Liver (tissue), 9 donors: ENCODE results near the gene CRAMP1. TPM values are rescaled to one million over a fixed set of nuclear protein-coding genes. Genes with fewer than 3 reads are reported as not detected.

Source experiments
- DNase-seq: peaks from one replicate; pipeline ENCODE4 v3.0.0-alpha.2; 2017; ENCODE audit warnings: low spot score
- H3K27ac ChIP-seq, 2 donors: one replicate each; pipeline ENCODE4 v1.7.0; 2013; ENCODE audit warnings: inconsistent platforms in 2 of 2, low read length in 2 of 2, control low read depth in 1 of 2, low read depth in 1 of 2, mild to moderate bottlenecking in 1 of 2
- H3K27me3 ChIP-seq, 4 donors: one replicate each; pipeline versions ENCODE4 v1.6.1 to v1.7.0; 2013; ENCODE audit warnings: low read length in 3 of 4, inconsistent platforms in 1 of 4, mild to moderate bottlenecking in 1 of 4, moderate library complexity in 1 of 4; ENCODE audit not compliant: control insufficient read depth in 4 of 4, insufficient read depth in 4 of 4
- H3K36me3 ChIP-seq, 4 donors: one replicate each; pipeline versions ENCODE4 v1.6.1 to v1.7.0; 2013; ENCODE audit warnings: low read length in 3 of 4, mild to moderate bottlenecking in 3 of 4, low read depth in 1 of 4, moderate library complexity in 1 of 4; ENCODE audit not compliant: control insufficient read depth in 4 of 4, insufficient read depth in 3 of 4
- H3K4me1 ChIP-seq, 4 donors: one replicate each; pipeline versions ENCODE4 v1.6.1 to v1.7.0; 2013; ENCODE audit warnings: low read length in 3 of 4, mild to moderate bottlenecking in 3 of 4, moderate library complexity in 1 of 4; ENCODE audit not compliant: control insufficient read depth in 4 of 4, insufficient read depth in 4 of 4
- H3K4me3 ChIP-seq, 3 donors: one replicate each; pipeline versions ENCODE4 v1.6.1 to v1.7.0; 2013; ENCODE audit warnings: low read length in 3 of 3, control low read depth in 1 of 3, low read depth in 1 of 3, mild to moderate bottlenecking in 1 of 3
- H3K9ac ChIP-seq, 2 donors: one replicate each; pipeline ENCODE4 v1.7.0; 2013; ENCODE audit warnings: low read length in 2 of 2, mild to moderate bottlenecking in 2 of 2, moderate library complexity in 2 of 2, control low read depth in 1 of 2, low read depth in 1 of 2
- H3K9me3 ChIP-seq, 4 donors: one replicate each; pipeline versions ENCODE4 v1.6.1 to v1.7.0; 2013; ENCODE audit warnings: low read length in 3 of 4; ENCODE audit not compliant: control insufficient read depth in 4 of 4
- EGR1 ChIP-seq, 2 donors: IDR thresholded peaks; 2 replicates each; pipeline ENCODE4 v1.6.1; 2016 to 2018; ENCODE audit warnings: antibody characterized with exemption in 2 of 2, low read depth in 2 of 2
- GABPA ChIP-seq, 2 donors: IDR thresholded peaks in 1 of 2; conservative IDR thresholded peaks in 1 of 2; 2 replicates each; pipeline ENCODE4 v1.6.1; 2016; ENCODE audit warnings: antibody characterized with exemption in 2 of 2, mild to moderate bottlenecking in 1 of 2, moderate library complexity in 1 of 2
- HNF4A ChIP-seq, 2 donors: conservative IDR thresholded peaks; 2 replicates each; pipeline ENCODE4 v1.6.1; 2016; ENCODE audit warnings: antibody characterized with exemption in 2 of 2, mild to moderate bottlenecking in 2 of 2
- HNF4G ChIP-seq: IDR thresholded peaks from 2 replicates; pipeline ENCODE4 v1.6.1; 2016; ENCODE audit warnings: antibody characterized with exemption
- JUND ChIP-seq, 2 donors: IDR thresholded peaks; 2 replicates each; pipeline ENCODE4 v1.6.1; 2016; ENCODE audit warnings: antibody characterized with exemption in 2 of 2
- NR2F2 ChIP-seq: IDR thresholded peaks from 2 replicates; pipeline ENCODE4 v1.6.1; 2016; ENCODE audit warnings: antibody characterized with exemption
- RAD21 ChIP-seq, 2 donors: IDR thresholded peaks; 2 replicates each; pipeline ENCODE4 v1.6.1; 2016; ENCODE audit warnings: antibody characterized with exemption in 2 of 2, mild to moderate bottlenecking in 2 of 2
- SP1 ChIP-seq: IDR thresholded peaks from 2 replicates; pipeline ENCODE4 v1.6.1; 2018; ENCODE audit warnings: antibody characterized with exemption, mild to moderate bottlenecking
- TAF1 ChIP-seq: conservative IDR thresholded peaks from 2 replicates; pipeline ENCODE4 v1.6.1; 2016; ENCODE audit warnings: antibody characterized with exemption, mild to moderate bottlenecking
- WGBS: extraction: QIAGEN DNeasy Blood & Tissue Kit; methylation state at CpG from one replicate; pipeline ENCODE4 v1.1.7; 2013; 5-methylcytosine and 5-hydroxymethylcytosine counted together
- polyA plus RNA-seq, 2 donors: library from polyadenylated mRNA; stranded (reverse) in 1 of 2; unstranded in 1 of 2; fragments of 200-250 nt in 1 of 2; fragments of >200 nt in 1 of 2; fragmentation: Nextera tagmentation in 1 of 2; extraction: Ambion mirVana in 1 of 2; gene quantifications; one replicate each; pipeline versions ENCODE4 v1.2.1 to v1.2.3, GENCODE V29; 2013 to 2015
- total RNA-seq, 2 donors: library from RNA; depleted of rRNA; stranded (reverse); fragments of >200 nt; gene quantifications; one replicate each; pipeline ENCODE4 v1.2.3, GENCODE V29; 2014
- TF ChIP-seq, protein P1 (sequence below): IDR thresholded peaks from 2 replicates; pipeline ENCODE4 v1.6.1; 2016; ENCODE audit warnings: antibody characterized with exemption
- TF ChIP-seq, protein P2 (sequence below): fragments of 150-350 bp; IDR thresholded peaks from 2 replicates; pipeline ENCODE4 v1.5.1; 2017; ENCODE audit warnings: improper control_type of control experiment, low read depth, low read length; ENCODE audit not compliant: missing input control
- donor health status: healthy.
- donor health status: healthy.
- donor health status: healthy.
- donor health status: healthy.
- donor health status: healthy.

The CRAMP1 gene
- total and polyA plus RNA-seq, 4 donors = 1.1 to 6.4 (median 4.2) TPM

DNA sequence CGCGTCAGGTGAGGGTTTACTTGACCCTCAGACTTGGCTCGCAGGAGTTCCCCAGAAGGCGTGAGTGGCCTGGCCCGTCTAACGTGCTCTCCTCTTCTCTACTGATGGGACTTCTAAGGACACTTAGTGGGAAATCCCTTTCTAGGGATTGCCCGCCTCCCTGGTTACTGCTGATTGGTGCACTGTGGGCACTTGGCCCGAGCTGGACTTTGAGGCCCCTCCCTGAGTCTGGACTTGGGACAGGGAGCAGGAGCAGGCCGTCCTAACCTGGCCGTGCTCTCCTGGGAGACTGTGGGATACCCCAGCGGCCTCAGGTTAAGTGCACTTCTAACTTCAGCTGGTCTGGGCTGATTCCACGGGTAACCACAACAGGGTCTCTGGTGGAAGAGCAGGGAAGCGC lies 15.0 kb upstream of the CRAMP1 start:
- H3K27me3 ChIP-seq = no peaks in the 10 kb centered on the region
- H3K9me3 ChIP-seq = no peaks in the 10 kb centered on the region
- 89% methylated on average over 13 of the region's 13 CpGs for WGBS

DNA sequence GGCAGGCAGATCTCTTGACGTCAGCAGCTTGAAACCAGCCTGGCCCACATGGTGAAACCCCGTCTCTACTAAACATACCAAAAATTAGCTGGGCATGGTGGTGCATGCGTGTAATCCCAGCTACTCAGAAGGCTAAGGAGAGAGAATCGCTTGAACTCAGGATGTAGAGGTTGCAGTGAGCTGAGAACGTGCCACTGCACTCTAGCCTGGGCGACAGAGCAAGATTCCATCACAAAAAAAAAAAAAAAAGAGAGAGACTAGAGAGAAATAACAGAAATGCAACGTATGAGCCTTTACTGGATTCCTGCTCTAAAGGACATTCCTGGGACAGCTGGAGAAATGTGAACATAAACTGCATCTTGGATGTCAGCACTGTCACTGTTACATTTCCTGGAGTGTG lies 11.1 kb upstream of the CRAMP1 start:
- H3K4me1 ChIP-seq = no peaks in the 10 kb centered on the region
- no peak overlapping the region for H3K27ac ChIP-seq
- no peak for DNase-seq
- H3K9me3 ChIP-seq = no peaks in the 10 kb centered on the region
- no peak overlapping the region for H3K9ac ChIP-seq
- H3K4me3 ChIP-seq = no peak overlapping the region
- peaks cover 0 to 9% (median 0%) of the 10 kb centered on the region in 4 donors for H3K36me3 ChIP-seq
- WGBS = 95% methylated on average over 7 of the region's 7 CpGs
- no peak for TF ChIP-seq EGR1 (IDR thresholded peaks at IDR 0.05; ENCODE audit: low read depth in 2 of 2)
- TF ChIP-seq, protein P1, sequence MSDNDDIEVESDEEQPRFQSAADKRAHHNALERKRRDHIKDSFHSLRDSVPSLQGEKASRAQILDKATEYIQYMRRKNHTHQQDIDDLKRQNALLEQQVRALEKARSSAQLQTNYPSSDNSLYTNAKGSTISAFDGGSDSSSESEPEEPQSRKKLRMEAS = no peak
- TF ChIP-seq, protein P2, sequence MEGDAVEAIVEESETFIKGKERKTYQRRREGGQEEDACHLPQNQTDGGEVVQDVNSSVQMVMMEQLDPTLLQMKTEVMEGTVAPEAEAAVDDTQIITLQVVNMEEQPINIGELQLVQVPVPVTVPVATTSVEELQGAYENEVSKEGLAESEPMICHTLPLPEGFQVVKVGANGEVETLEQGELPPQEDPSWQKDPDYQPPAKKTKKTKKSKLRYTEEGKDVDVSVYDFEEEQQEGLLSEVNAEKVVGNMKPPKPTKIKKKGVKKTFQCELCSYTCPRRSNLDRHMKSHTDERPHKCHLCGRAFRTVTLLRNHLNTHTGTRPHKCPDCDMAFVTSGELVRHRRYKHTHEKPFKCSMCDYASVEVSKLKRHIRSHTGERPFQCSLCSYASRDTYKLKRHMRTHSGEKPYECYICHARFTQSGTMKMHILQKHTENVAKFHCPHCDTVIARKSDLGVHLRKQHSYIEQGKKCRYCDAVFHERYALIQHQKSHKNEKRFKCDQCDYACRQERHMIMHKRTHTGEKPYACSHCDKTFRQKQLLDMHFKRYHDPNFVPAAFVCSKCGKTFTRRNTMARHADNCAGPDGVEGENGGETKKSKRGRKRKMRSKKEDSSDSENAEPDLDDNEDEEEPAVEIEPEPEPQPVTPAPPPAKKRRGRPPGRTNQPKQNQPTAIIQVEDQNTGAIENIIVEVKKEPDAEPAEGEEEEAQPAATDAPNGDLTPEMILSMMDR = no peak
- TF ChIP-seq HNF4G = no peak
- no peaks in the 10 kb centered on the region for H3K27me3 ChIP-seq

More for the DNA sequence above, 15.0 kb upstream of the CRAMP1 start:
- DNase-seq = no peak
- Histone ChIP-seq H3K9ac (no peak overlapping the region), H3K4me3 (no peak overlapping the region), H3K27ac (no peak overlapping the region), H3K4me1 (no peaks in the 10 kb centered on the region), H3K36me3 (peaks cover 0 to 8% (median 0%) of the 10 kb centered on the region in 4 donors)
- TF ChIP-seq EGR1 (IDR thresholded peaks at IDR 0.05; ENCODE audit: low read depth in 2 of 2) = no peak
- TF ChIP-seq HNF4A (conservative IDR thresholded peaks at IDR 0.05) = no peak
- no peak for TF ChIP-seq RAD21 (IDR thresholded peaks at IDR 0.05)

DNA sequence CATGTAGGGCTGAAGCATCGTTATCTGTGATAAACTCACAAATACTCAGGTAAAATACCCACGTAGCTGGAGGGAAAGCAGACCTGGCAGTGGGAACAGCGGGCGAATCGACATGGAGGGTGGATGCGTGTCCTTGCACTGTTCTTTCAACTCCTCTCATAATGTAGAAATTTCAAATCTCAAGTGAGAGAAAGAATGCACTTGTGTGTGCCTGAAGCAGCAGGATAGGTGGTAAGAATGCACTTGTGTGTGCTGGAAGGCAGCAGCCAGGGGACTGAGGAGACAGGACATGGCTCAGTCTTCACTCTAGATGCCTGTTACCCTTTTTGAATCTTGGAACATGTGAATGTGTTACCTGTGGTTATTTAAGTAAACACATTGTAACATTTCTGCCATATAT lies 10.7 kb upstream of the CRAMP1 start:
- no peak for DNase-seq
- no peak overlapping the region for H3K27ac ChIP-seq
- H3K4me1 ChIP-seq = no peaks in the 10 kb centered on the region
- 98% methylated on average over 6 of the region's 6 CpGs for WGBS
- no peaks in the 10 kb centered on the region for H3K27me3 ChIP-seq
- no peak overlapping the region for H3K4me3 ChIP-seq
- TF ChIP-seq GABPA (IDR thresholded peaks at IDR 0.05 in 1 of 2, conservative IDR thresholded peaks at IDR 0.05 in 1 of 2) (no peak), EGR1 (IDR thresholded peaks at IDR 0.05; ENCODE audit: low read depth in 2 of 2) (no peak), NR2F2 (no peak), SP1 (no peak), JUND (IDR thresholded peaks at IDR 0.05) (no peak), HNF4G (no peak), HNF4A (conservative IDR thresholded peaks at IDR 0.05) (no peak), TAF1 (no peak)
- TF ChIP-seq, protein P1 = no peak
- TF ChIP-seq, protein P2 = no peak
- H3K9me3 ChIP-seq = no peaks in the 10 kb centered on the region
- no peak overlapping the region for H3K9ac ChIP-seq
- peaks cover 0 to 12% (median 0%) of the 10 kb centered on the region in 4 donors for H3K36me3 ChIP-seq
